GM10266 (cell line): ENCODE results near the gene FAM185A.
"Not testable (repeated sequence)": the region's sequence is repeated elsewhere in the genome, so short reads cannot be mapped to it uniquely, and the experiment has no call there.

Experiments used
- DNase-seq: peaks from one replicate; pipeline ENCODE4 v3.0.0; 2012; ENCODE audit errors: extremely low spot score
- CTCF ChIP-seq: IDR thresholded peaks from 2 replicates; pipeline ENCODE4 v1.5.1; 2012; ENCODE audit warnings: mild to moderate bottlenecking, low read depth; ENCODE audit not compliant: control insufficient read depth, insufficient read depth; ENCODE audit errors: missing control alignments

Gene FAM185A

GRCh38 chr7:102770467-102770866, 21.7 kb downstream of the FAM185A start:
- not testable (repeated sequence) for DNase-seq

- not testable (repeated sequence) for DNase-seq
These were observed 27.4 kb downstream of the FAM185A start for GRCh38 chr7:102776217-102776616.

- not testable (repeated sequence) for DNase-seq
These were observed 29.9 kb downstream of the FAM185A start for GRCh38 chr7:102778663-102779062.

- not testable (repeated sequence) for DNase-seq
These were observed 32.1 kb downstream of the FAM185A start for GRCh38 chr7:102780926-102781325.

- not testable (repeated sequence) for DNase-seq
These were observed 40.0 kb downstream of the FAM185A start for GRCh38 chr7:102788770-102789169.

- not testable (repeated sequence) for DNase-seq
These were observed 41.7 kb downstream of the FAM185A start for GRCh38 chr7:102790364-102791100.

GRCh38 chr7:102791367-102791766, 42.6 kb downstream of the FAM185A start:
- DNase-seq, result not testable (repeated sequence)

- not testable (repeated sequence) for DNase-seq
These were observed 43.0 kb downstream of the FAM185A start for GRCh38 chr7:102791831-102792230.

- not testable (repeated sequence) for DNase-seq
These were observed 45.8 kb downstream of the FAM185A start for GRCh38 chr7:102794567-102794966.

GRCh38 chr7:102795987-102796595, 47.3 kb downstream of the FAM185A start:
- not testable (repeated sequence) for DNase-seq

- DNase-seq, result no peak
- TF ChIP-seq CTCF, result no peak
These were observed 57.8 kb downstream of the FAM185A start for GRCh38 chr7:102806613-102807012.

- no peak for TF ChIP-seq CTCF
- DNase-seq, result no peak
These were observed 62.1 kb downstream of the FAM185A start for GRCh38 chr7:102810916-102811315.

GRCh38 chr7:102811942-102812678, 63.3 kb downstream of the FAM185A start:
- TF ChIP-seq CTCF, result no peak
- DNase-seq, result no peak
